Activated CD8-positive, alpha-beta memory T cell treated with anti-CD3 and anti-CD28 coated beads for 48 hours (primary cell): ENCODE measurements around the gene GTPBP10.

Source experiments
- DNase-seq, 3 experiments: peaks; one replicate each; pipeline ENCODE4 v3.0.0-alpha.2; 2020; ENCODE audit warnings: low read depth in 2 of 3, low spot score in 2 of 3

Gene GTPBP10

GRCh38 chr7:90430614-90431460, 84.3 kb downstream of the GTPBP10 start:
- no peak for DNase-seq

- no peak for DNase-seq
Measured at GRCh38 chr7:90432752-90433151, 86.2 kb downstream of the GTPBP10 start.

GRCh38 chr7:90433221-90433620, 86.7 kb downstream of the GTPBP10 start:
- no peak for DNase-seq
